NCI-H69 (cell line): ENCODE measurements around the gene HHATL.

Source experiments
- DNase-seq: peaks from one replicate; lab custom pipeline; 2025; lab: John Stamatoyannopoulos, UW

HHATL gene

GRCh38 chr3:42712688-42713372 lies 10.2 kb upstream of the HHATL start:
- no peak for DNase-seq

- DNase-seq: no peak
Observed at GRCh38 chr3:42712344-42712648, 9.7 kb upstream of the HHATL start.

DNA sequence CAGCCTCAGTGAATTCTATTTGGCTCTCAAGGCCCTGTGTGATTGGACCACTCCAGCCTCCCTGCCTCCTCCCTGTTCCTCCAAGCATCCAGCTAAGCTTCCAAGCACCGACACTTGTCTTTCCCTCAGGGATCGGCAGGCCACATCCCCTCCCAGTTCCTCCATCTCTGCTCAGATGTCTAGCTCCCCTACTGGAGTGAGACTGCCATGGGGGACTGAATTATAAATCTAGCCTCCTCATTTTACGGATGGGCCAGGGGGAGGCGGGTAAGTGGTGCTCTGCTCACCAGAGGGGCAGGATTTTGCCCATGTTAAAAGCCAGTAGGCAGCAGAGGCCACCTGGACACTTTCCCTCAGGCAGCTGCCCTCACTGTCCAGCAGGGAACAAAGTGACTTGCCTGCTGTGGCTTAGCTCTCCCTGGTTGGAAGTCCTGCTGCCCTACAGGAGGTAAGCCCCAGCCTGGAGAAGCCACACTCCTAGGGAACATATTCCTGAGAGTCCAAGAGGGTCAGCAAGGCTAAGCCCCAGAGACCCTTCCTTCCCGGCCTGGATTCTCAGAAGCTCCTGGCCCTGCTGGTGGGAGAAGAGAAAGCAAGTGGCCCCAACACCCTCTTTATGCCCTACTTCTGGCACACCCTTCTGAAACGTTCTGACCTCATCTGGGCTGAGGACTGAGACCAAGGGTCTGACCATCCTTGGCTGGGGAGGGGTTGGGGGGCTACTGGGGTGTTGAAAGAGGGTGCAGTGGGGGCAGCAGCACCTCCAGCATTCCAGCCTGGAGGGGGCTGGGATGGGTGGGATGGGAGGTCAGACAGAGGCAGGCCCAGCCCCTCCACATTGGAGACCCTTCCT lies 9.1 kb upstream of the HHATL start:
- no peak for DNase-seq

- DNase-seq: no peak
Observed at GRCh38 chr3:42710323-42711021, 7.9 kb upstream of the HHATL start.

GRCh38 chr3:42709621-42710020 lies 7.0 kb upstream of the HHATL start:
- DNase-seq: no peak

- no peak for DNase-seq
Observed at GRCh38 chr3:42708611-42709151, 6.1 kb upstream of the HHATL start.

- no peak for DNase-seq
Observed at GRCh38 chr3:42707620-42708355, 5.2 kb upstream of the HHATL start.

DNA sequence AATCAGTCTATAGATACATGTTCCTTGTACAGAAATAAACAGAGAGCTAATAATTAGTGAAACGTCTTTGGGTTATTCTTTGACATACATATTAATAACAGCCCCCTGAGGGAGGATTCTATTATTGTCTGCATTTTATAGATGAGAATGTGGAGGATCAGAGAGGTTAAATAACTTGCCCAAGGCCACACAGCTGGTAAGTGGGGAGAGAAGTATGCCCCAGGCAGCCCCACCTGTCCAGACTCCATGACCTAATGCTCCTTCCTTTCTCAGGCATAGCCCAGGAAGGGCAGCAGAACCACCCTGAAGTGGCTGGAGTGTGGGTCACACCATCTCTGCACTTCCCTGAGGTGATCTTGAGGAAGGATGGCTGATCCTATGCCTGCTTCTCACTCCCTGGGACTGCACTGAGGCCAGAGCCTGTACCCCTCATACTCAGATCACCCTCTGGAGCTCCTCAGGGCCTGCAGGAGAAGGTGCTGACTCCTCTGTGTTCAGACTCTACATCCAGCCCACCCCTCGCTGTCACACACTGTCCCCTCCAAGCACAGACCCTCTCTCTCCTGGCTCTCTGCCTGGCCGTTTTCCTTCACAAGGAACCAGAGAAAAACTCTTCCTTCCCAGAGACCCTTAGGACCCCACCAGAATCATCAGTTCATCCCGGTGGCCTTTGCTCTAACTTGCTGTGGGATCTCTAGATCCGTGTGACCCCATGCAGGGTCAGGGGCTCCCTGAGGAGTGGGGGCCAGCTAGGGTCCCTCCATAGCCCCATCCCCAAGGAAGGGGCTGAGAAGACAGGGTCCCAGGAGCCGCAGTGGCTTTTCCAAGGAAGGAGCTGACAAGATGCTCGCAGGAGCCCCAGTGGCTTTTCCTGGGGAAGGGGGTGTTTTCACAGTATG lies 4.4 kb upstream of the HHATL start:
- DNase-seq: no peak

GRCh38 chr3:42705962-42706585 lies 3.5 kb upstream of the HHATL start:
- no peak for DNase-seq

DNA sequence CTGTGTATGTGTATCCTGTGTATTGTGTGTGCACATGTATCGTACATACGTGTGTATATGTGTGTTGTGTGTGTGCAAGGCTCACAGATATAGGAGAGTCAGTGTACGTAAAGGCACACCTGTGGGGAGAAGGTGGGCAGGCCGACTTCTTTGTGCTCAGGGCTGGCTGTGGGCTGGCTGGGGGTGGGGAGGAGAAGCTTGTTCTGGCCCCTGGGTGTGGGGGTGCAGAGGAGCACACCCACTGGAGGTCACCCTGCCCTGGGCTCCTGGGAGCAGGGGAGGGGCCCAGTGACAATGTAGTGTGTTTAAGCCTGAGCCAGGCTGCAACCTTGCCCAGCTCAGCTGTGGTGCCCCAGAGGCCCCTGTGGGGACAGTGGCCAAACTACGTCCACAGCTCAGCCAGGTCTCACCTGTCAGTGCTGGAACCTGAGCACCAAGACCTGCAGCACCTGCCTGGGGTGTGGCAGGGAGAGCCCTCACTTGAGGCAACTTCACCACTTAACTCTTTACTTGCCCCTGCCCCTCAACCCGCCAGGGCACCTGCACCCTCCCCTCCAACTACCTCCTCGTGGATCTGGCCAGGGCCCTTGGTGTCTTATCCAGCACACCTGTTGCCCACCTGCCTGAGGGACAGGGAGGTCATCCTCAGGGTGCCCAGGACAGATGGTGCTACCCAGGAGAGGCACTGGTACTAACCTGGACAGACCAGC lies 2.6 kb upstream of the HHATL start:
- DNase-seq: no peak

- no peak for DNase-seq
Observed at GRCh38 chr3:42704136-42704841, 1.7 kb upstream of the HHATL start.

GRCh38 chr3:42703695-42704025 lies 1.1 kb upstream of the HHATL start:
- DNase-seq: no peak

DNA sequence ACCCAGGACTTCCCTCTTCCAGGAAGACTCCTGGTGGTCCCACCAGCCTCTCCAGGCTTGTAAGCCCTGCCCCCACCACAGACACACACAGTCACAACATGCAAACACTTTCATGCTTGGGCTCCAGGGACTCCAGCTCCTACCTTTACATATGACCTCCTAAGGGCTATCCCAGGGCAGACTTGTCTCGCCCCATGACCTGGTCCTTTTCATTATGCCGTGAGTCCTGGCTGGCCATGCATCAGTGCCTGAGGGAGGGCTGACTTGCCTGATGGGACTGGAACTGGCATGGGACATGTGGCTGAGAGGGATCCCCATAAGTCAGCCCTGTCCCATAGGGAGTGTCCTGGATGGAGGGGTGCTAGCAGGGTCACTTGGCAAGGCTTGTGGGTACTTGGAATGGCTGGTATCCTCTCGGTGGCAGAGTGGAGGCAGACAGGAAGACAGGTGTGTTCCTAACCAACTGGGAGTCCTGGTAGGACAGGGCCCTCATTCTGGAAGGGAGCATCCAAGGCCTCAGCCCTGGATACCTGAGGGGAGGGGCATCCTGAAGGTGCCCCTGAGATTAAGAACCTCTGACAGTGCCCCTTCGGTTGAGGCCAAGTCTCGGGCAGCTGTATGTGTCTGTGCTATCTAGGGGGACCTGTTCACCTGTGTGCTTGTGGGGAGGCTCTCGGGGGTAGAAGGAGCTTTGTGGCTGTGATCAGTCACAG lies 540 bp upstream of the HHATL start:
- no peak for DNase-seq

- peak; percentile 6 for DNase-seq
Observed at GRCh38 chr3:42701371-42702065, 1.1 kb downstream of the HHATL start.

DNA sequence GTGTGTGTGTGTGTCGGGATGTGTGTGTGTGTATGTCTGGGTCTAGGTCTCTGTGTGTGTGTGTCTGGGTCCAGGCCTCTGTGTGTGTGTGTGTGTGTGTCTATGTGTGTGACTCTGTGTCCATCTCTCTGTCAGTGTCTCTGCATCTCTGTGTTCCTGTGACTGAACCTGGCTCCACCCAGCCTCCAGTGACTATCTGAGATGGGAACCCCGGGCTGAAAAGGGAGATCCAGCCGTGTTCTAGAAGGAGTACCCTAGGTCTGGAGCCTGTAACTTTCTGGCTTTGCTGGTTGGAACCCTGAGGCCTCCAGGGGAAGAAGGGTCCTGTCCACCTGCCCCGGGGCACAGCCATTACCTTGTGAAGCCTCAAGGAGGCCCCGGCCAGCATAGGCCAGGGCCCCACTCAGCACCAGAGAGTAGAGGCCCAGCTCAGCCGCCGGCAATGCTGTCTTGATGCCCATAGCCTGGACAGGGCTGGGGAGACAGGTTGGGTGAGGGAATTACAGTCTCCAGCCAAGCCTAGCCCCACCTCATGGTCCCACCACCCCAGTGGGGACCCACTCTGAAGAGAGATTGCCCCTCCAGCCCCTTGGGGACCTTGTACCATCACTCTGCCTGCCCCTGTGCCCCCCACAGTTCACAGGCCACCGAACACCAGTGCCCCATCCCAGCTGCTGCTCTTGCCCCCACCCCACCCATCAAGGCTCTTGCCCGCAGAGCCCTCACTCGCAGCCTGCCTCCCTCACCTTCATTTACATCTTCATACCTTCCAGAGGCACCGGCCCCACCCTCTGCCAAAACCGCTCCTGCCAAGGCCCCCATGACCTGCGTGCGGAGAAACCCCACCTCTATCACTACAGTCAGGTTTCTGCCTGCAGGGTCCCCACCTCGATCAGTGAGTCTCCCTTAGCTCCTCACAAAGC lies 2.0 kb downstream of the HHATL start:
- no peak for DNase-seq

GRCh38 chr3:42699511-42699971 lies 3.1 kb downstream of the HHATL start:
- no peak for DNase-seq

GRCh38 chr3:42698911-42699230 lies 3.7 kb downstream of the HHATL start:
- DNase-seq: no peak
